ENCODE results near the gene UPK2.

UPK2 gene

DNA sequence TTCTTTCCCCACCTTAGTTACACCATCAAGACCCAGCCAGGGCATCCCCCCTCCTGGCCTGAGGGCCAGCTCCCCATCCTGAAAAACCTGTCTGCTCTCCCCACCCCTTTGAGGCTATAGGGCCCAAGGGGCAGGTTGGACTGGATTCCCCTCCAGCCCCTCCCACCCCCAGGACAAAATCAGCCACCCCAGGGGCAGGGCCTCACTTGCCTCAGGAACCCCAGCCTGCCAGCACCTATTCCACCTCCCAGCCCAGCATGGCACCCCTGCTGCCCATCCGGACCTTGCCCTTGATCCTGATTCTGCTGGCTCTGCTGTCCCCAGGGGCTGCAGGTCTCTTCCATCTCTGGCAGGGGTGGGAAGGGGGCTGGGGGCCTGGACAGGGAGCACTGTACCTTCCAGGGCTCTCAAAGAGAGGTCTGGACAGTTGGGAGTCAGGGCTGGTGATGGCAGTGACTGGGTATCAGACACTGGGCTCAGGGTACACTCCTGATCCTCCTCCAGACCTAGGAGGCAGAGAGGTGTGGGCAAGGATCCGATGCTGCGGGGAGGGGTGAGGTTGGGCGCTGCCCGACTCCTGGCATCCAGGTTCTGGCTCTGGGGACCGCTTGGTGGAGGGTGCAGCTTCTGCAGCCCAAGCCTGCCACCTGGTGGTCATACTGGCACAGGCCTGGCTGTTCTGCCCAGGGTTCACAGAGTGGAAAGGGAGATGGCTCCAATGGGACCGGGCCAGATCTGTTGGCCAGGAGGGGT is at the start of gene UPK2:
UPK2 (plus strand) TSS at position 205 of the 753 bp plus-strand sequence; CDS start at position 258, 53 bp downstream.
- no peak within 1 kb of the TSS for H3K4me3 Mint-ChIP-seq
- H3K27me3 Mint-ChIP-seq (ENCODE audit: low read depth, poor library complexity) = peaks cover 66% of the 10 kb centered on the region
- no peaks in the 10 kb centered on the region for H3K36me3 Mint-ChIP-seq (ENCODE audit: low read depth)
- H3K27ac Mint-ChIP-seq = no peak within 1 kb of the TSS
- peak; percentile 94 for DNase-seq
- no peaks in the 10 kb centered on the region for H3K9me3 Mint-ChIP-seq
- peaks cover 12% of the 10 kb centered on the region for H3K4me1 Mint-ChIP-seq
- TF ChIP-seq CTCF (IDR thresholded peaks at IDR 0.05) = peak; percentile 92

GRCh38 chr11:118907051-118908042 is 48.8 kb upstream of the UPK2 start:
- Mint-ChIP-seq H3K4me3 (peak overlapping the region; percentile 54), H3K9me3 (no peaks in the 10 kb centered on the region), H3K27me3 (ENCODE audit: low read depth, poor library complexity) (no peaks in the 10 kb centered on the region), H3K27ac (peak overlapping the region; percentile 79), H3K4me1 (peaks cover 44% of the 10 kb centered on the region), H3K36me3 (ENCODE audit: low read depth) (peaks cover 5% of the 10 kb centered on the region)
- DNase-seq = peak; percentile 91
- peak; percentile 95 for TF ChIP-seq CTCF (IDR thresholded peaks at IDR 0.05)

DNA sequence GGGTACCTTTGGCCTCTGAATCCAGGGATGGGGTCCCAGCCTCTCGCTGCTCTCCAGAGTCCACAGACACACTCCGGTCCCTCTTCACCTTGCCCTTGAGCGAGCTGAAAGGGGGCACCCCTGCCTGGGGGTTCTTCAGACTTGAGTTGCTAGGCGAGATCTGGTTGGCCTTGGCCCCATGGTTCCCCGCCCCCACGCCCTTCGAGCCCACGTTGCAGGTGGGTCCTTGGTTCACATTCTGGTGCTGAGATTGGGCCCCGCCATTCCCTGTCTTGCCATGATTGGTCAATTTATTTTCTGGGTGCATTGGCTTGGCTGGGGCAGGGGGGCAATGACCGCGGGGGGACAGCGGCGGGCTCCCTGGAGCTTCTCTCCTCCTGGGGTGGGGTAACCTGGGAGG is 47.8 kb upstream of the UPK2 start:
- Mint-ChIP-seq H3K27me3 (ENCODE audit: low read depth, poor library complexity) (no peaks in the 10 kb centered on the region), H3K4me1 (peaks cover 53% of the 10 kb centered on the region), H3K36me3 (ENCODE audit: low read depth) (peaks cover 5% of the 10 kb centered on the region), H3K9me3 (no peaks in the 10 kb centered on the region), H3K4me3 (peak overlapping the region; percentile 64), H3K27ac (no peak overlapping the region)
- DNase-seq = no peak
- TF ChIP-seq CTCF (IDR thresholded peaks at IDR 0.05) = no peak

DNA sequence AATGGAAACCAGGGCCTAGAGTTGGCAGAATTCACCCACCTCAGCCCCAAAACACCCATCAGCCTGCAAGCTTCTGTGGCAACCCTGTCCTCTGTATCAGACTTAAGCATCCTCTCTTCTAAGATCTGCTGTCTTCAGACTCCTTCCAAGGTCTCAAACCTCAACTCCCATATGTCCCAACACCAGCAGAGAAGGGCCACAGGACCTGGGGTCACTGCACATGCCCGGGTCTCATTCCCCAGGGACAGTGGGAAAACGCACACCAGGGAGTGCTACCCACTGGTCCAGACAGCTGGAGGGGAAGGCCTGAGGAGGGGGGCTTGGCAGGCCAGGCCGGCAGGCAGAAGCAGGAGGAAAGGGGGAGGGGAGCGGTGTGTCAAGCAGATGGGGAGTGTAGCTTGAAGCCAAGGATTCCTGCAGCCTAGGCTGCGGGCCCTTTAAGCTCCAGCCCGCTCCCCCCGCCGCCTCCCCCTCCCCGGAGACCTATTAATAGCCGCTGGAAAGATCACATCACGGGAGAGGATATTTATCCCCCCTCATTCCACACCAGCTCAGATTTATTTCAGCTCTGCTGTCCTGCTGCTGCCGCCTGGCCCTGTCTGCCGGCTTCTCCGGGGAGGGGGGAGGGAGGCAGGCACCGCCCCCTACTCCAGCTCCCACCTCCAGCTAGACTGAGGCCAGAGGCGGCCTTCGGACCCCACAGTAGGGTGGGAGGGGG is 47.0 kb upstream of the UPK2 start:
- Mint-ChIP-seq H3K27ac (peak overlapping the region; percentile 98), H3K9me3 (no peaks in the 10 kb centered on the region), H3K36me3 (ENCODE audit: low read depth) (peaks cover 5% of the 10 kb centered on the region), H3K4me1 (peaks cover 56% of the 10 kb centered on the region), H3K4me3 (peak overlapping the region; percentile 70), H3K27me3 (ENCODE audit: low read depth, poor library complexity) (no peaks in the 10 kb centered on the region)
- peak; percentile 86 for DNase-seq
- TF ChIP-seq CTCF (IDR thresholded peaks at IDR 0.05) = no peak

- H3K27me3 Mint-ChIP-seq (ENCODE audit: low read depth, poor library complexity) = no peaks in the 10 kb centered on the region
- no peak for DNase-seq
- peaks cover 5% of the 10 kb centered on the region for H3K36me3 Mint-ChIP-seq (ENCODE audit: low read depth)
- peak overlapping the region; percentile 98 for H3K27ac Mint-ChIP-seq
- H3K9me3 Mint-ChIP-seq = no peaks in the 10 kb centered on the region
- H3K4me1 Mint-ChIP-seq = peaks cover 63% of the 10 kb centered on the region
- peak overlapping the region; percentile 52 for H3K4me3 Mint-ChIP-seq
- no peak for TF ChIP-seq CTCF (IDR thresholded peaks at IDR 0.05)
Measured at GRCh38 chr11:118909619-118910308, 46.3 kb upstream of the UPK2 start.

Data from nephron progenitor cell (in vitro differentiated cells).